GM12878 (cell line): ENCODE results near the gene CFAP299. TPM values are rescaled to one million over a fixed set of nuclear protein-coding genes. Genes with fewer than 3 reads are reported as not detected.
A peak's percentile ranks its signal among the peaks of the same experiment; 100 is the strongest.

Experiments
- ATAC-seq: fragments of 200-7000 bp; cut with Tn5 transposase; 3 replicates; pipeline ENCODE4 v1.9.1; 2020; ENCODE audit warnings: mild to moderate bottlenecking, moderate library complexity
- BruUV-seq: library from RNA; stranded (reverse); fragments of 400-500 nt; replicated peaks from 2 replicates; lab custom pipeline; 2021; lab: Mats Ljungman, UMichigan
- CTCF ChIA-PET: fragments of 300-600 bp; sonication (Branson Sonifier 250); formaldehyde crosslinking; extraction: SDS; loops from one replicate; lab custom pipeline; 2021; ENCODE audit warnings: inconsistent platforms; lab: Yijun Ruan, JAX
- POLR2A ChIA-PET: fragments of 350-600 bp; formaldehyde crosslinking; extraction: SDS; loops from one replicate; lab custom pipeline; 2021; ENCODE audit warnings: inconsistent platforms; lab: Charles Lee
- RAD21 ChIA-PET: fragments of 300-600 bp; sonication (Branson Sonifier 250); formaldehyde crosslinking; loops from one replicate; lab custom pipeline; 2023; ENCODE audit warnings: antibody characterized with exemption; ENCODE audit not compliant: unreplicated experiment; lab: Charles Lee
- SMC1A ChIA-PET: fragments of 300-600 bp; sonication (Branson Sonifier 250); formaldehyde crosslinking; loops from one replicate; lab custom pipeline; 2023; ENCODE audit not compliant: unreplicated experiment, uncharacterized antibody; lab: Charles Lee
- DNase-seq: peaks from one replicate; pipeline ENCODE4 v3.0.0-alpha.2; 2011; ENCODE audit warnings: low read depth, low spot score
- FAIRE-seq: peaks from 3 replicates; lab custom pipeline; 2011; peaks lifted over from hg19 to GRCh38; lab: Jason Lieb, UNC
- H2AFZ ChIP-seq: 2 replicates; pipeline ENCODE4 v1.6.0; 2011; ENCODE audit warnings: low read depth, low read length, control low read depth; ENCODE audit not compliant: control insufficient read depth
- H3K27ac ChIP-seq: 2 replicates; pipeline ENCODE4 v1.5.1; 2011; ENCODE audit warnings: control low read depth; ENCODE audit not compliant: control insufficient read depth, insufficient read depth
- H3K27me3 ChIP-seq, 2 experiments: replicated peaks in 1 of 2; 2 replicates each; pipeline versions ENCODE4 v1.6.0 to v1.6.1; 2011; ENCODE audit warnings: low read length in 1 of 2; ENCODE audit not compliant: control insufficient read depth in 2 of 2, insufficient read depth in 2 of 2
- H3K36me3 ChIP-seq, 2 experiments: 2 replicates each; pipeline ENCODE4 v1.5.1; 2011; ENCODE audit warnings: low read length in 1 of 2; ENCODE audit not compliant: control insufficient read depth in 2 of 2, insufficient read depth in 2 of 2
- H3K4me1 ChIP-seq: 2 replicates; pipeline ENCODE4 v1.6.1; 2011; ENCODE audit warnings: mild to moderate bottlenecking, low read length, moderate library complexity, mixed read lengths; ENCODE audit not compliant: control insufficient read depth, insufficient read depth
- H3K4me2 ChIP-seq: 2 replicates; pipeline ENCODE4 v1.6.0; 2011; ENCODE audit warnings: control low read depth; ENCODE audit not compliant: control insufficient read depth, insufficient read depth
- H3K4me3 ChIP-seq: fragments of 200-600 bp; sonication (generic); 2 replicates; pipeline ENCODE4 v1.5.1; 2016
- H3K79me2 ChIP-seq: 2 replicates; pipeline ENCODE4 v1.6.0; 2011; ENCODE audit warnings: low read length; ENCODE audit not compliant: control insufficient read depth, insufficient read depth
- H3K9ac ChIP-seq: 2 replicates; pipeline ENCODE4 v1.8.0; 2011; ENCODE audit warnings: low read length, control low read depth, mixed read lengths; ENCODE audit not compliant: control insufficient read depth, insufficient read depth
- H3K9me3 ChIP-seq: replicated peaks from 3 replicates; pipeline ENCODE4 v1.5.1; 2011; ENCODE audit warnings: mild to moderate bottlenecking, low read length; ENCODE audit not compliant: control insufficient read depth, insufficient read depth
- H4K20me1 ChIP-seq: 2 replicates; pipeline ENCODE4 v1.6.0; 2011; ENCODE audit not compliant: control insufficient read depth, insufficient read depth
- BHLHE40 ChIP-seq, 2 experiments: fragments of 450-650 bp in 1 of 2; IDR thresholded peaks; 2 replicates each; pipeline ENCODE4 v1.6.1; 2011 to 2017; ENCODE audit warnings: low read depth in 2 of 2, borderline replicate concordance in 1 of 2, improper control_type of control experiment in 1 of 2, low read length in 1 of 2, mild to moderate bottlenecking in 1 of 2
- CBX5 ChIP-seq: sonication (generic); IDR thresholded peaks from 2 replicates; pipeline ENCODE4 v1.6.1; 2016; ENCODE audit warnings: low read depth, moderate library complexity, mild to moderate bottlenecking, inconsistent platforms
- CTCF ChIP-seq, 3 experiments: IDR thresholded peaks in 2 of 3; conservative IDR thresholded peaks in 1 of 3; 2 replicates each; pipeline ENCODE4 v1.5.1; 2011; ENCODE audit warnings: low read depth in 3 of 3, low read length in 3 of 3, mild to moderate bottlenecking in 3 of 3, control low read depth in 2 of 3, moderate library complexity in 2 of 3, inconsistent platforms in 1 of 3, mixed read lengths in 1 of 3; ENCODE audit not compliant: control insufficient read depth in 2 of 3, insufficient read depth in 1 of 3; ENCODE audit errors: extremely low read depth in 1 of 3
- HDAC6 ChIP-seq: fragments of 200-600 bp; sonication (generic); IDR thresholded peaks from one replicate; pipeline ENCODE4 v1.8.0; 2017; ENCODE audit warnings: antibody characterized with exemption; ENCODE audit not compliant: unreplicated experiment
- MXI1 ChIP-seq: fragments of 150-350 bp; IDR thresholded peaks from 2 replicates; pipeline ENCODE4 v1.6.1; 2011; ENCODE audit warnings: low read depth, mild to moderate bottlenecking, inconsistent platforms, low read length, improper control_type of control experiment
- NRF1 ChIP-seq: conservative IDR thresholded peaks from 2 replicates; pipeline ENCODE4 v1.6.1; 2011; ENCODE audit warnings: mild to moderate bottlenecking, low read depth, low read length, improper control_type of control experiment
- RAD21 ChIP-seq: IDR thresholded peaks from 2 replicates; pipeline ENCODE4 v1.6.1; 2011; ENCODE audit warnings: mild to moderate bottlenecking, low read depth, low read length, moderate library complexity; ENCODE audit not compliant: insufficient read depth
- SMC3 ChIP-seq: IDR thresholded peaks from 2 replicates; pipeline ENCODE4 v1.6.1; 2011; ENCODE audit warnings: low read length, improper control_type of control experiment, borderline replicate concordance
- ZNF384 ChIP-seq: IDR thresholded peaks from 2 replicates; pipeline ENCODE4 v1.6.1; 2012; ENCODE audit warnings: low read depth, mild to moderate bottlenecking, low read length, improper control_type of control experiment, borderline replicate concordance
- WGBS: methylation state at CpG from one replicate; pipeline ENCODE4 v1.1.6; 2016; ENCODE audit warnings: low lambda C conversion rate; ENCODE audit not compliant: insufficient replicate concordance, insufficient coverage; ENCODE audit errors: missing lambda C conversion rate; 5-methylcytosine and 5-hydroxymethylcytosine counted together
- in situ Hi-C: fragments of 300-500 bp; cut with MboI; formaldehyde crosslinking; loops from 9 replicates; pipeline ENCODE4 v1.14.3; 2018; ENCODE audit warnings: mixed read lengths
- intact Hi-C: fragments of 100-400 bp; cut with micrococcal nuclease; formaldehyde crosslinking; loops from one replicate; pipeline ENCODE4 v1.14.2; 2022; ENCODE audit not compliant: unreplicated experiment
- polyA plus RNA-seq, 11 experiments: library from polyadenylated mRNA; depleted of rRNA in 4 of 11; unstranded in 6 of 11; stranded (reverse) in 5 of 11; fragments of >200 nt; fragmentation: Nextera tagmentation in 4 of 11; fragmentation: Illumina TruSeq in 1 of 11; extraction: Ambion mirVana in 4 of 11; extraction: Trizol in 1 of 11; gene quantifications; 1 replicate in 1 of 11; 2 replicates in 10 of 11; pipeline versions ENCODE4 v1.2.1 to v1.2.3, GENCODE V29; 2011 to 2016; ENCODE audit warnings: inconsistent platforms in 2 of 11, missing spikeins in 2 of 11, low read depth in 1 of 11
- total RNA-seq, 4 experiments: library from RNA; depleted of rRNA in 3 of 4; stranded (reverse); fragments of >200 nt in 3 of 4; fragmentation: Illumina TruSeq in 1 of 4; extraction: Trizol in 1 of 4; gene quantifications; 2 replicates each; pipeline versions ENCODE4 v1.2.1 to v1.2.3, GENCODE V29; 2013 to 2021

CFAP299 gene
- total and polyA plus RNA-seq, 10 of the 15 experiments (the other 5 are each of a cell fraction or from before 2014, with no cell fraction given) = 0.06 to 0.34 TPM; not detected in 8

GRCh38 chr4:80615099-80615498, 279.6 kb downstream of the CFAP299 start:
- Histone ChIP-seq H3K27me3 (no peaks in the 10 kb centered on the region), H4K20me1 (no peaks in the 10 kb centered on the region), H3K9ac (no peak overlapping the region), H3K27ac (no peak overlapping the region), H3K4me3 (no peak overlapping the region), H3K9me3 (no peaks in the 10 kb centered on the region), H3K36me3 (no peaks in the 10 kb centered on the region), H3K79me2 (no peaks in the 10 kb centered on the region), H3K4me1 (0 out of 2 replicates have a peak, but pooled peaks cover 6% of the 10 kb centered on the region), H3K4me2 (no peak overlapping the region), H2AFZ (no peak overlapping the region)
- POLR2A ChIA-PET = no interaction called here
- FAIRE-seq (no peak), ATAC-seq (no peak), DNase-seq (no peak)
- SMC1A ChIA-PET = interaction anchor here (0.9 to 2.6 kb wide), 9 partner anchors 10 to 424 kb away, joined by 3 to 9 read pairs (median 3); no protein-coding TSS in a partner anchor
- RAD21 ChIA-PET = interaction anchor here (1.0 to 1.4 kb wide), 2 partner anchors 252 to 424 kb away, joined by 3 to 4 read pairs; no protein-coding TSS in a partner anchor
- in situ Hi-C loops (loop anchor here (10.0 kb wide), 1 partner anchor 430 kb away; no protein-coding TSS in a partner anchor), intact Hi-C loops (no loop called here)
- BruUV-seq = no TSS peak
- WGBS = 96% methylated on average over 2 of the region's 2 CpGs
- no peak for TF ChIP-seq MXI1
- CTCF ChIA-PET = interaction anchor here (0.8 to 2.9 kb wide), 6 partner anchors 10 to 425 kb away, joined by 3 to 20 read pairs (median 6); no protein-coding TSS in a partner anchor

- no peak overlapping the region for H3K9ac ChIP-seq
- no peaks in the 10 kb centered on the region for H4K20me1 ChIP-seq
- WGBS = 61% methylated on average over 1 of the region's 1 CpG
- H3K9me3 ChIP-seq = no peaks in the 10 kb centered on the region; the same call in 2 of the 3 replicates
- no peaks in the 10 kb centered on the region for H3K79me2 ChIP-seq
- no peak overlapping the region for H3K4me2 ChIP-seq
- no peaks in the 10 kb centered on the region for H3K4me1 ChIP-seq
- no peaks in the 10 kb centered on the region for H3K27me3 ChIP-seq
- intact Hi-C loops (loop anchor here (1.0 to 2.0 kb wide), 3 partner anchors 252 to 422 kb away; no protein-coding TSS in a partner anchor), in situ Hi-C loops (loop anchor here (10.0 kb wide), 1 partner anchor 426 kb away; no protein-coding TSS in a partner anchor)
- ATAC-seq = peak; percentile 48; the same call in 2 of the 3 replicates
- no peak for FAIRE-seq
- no peak overlapping the region for H3K4me3 ChIP-seq
- ChIA-PET SMC1A (interaction anchor here (0.7 to 1.9 kb wide), 6 partner anchors 10 to 419 kb away, joined by 3 to 9 read pairs (median 4); partner anchors contain the start of gene BMP3), CTCF (interaction anchor here (0.7 to 1.3 kb wide), 6 partner anchors 253 to 433 kb away, joined by 3 to 6 read pairs (median 3); no protein-coding TSS in a partner anchor), POLR2A (no interaction called here), RAD21 (interaction anchor here (1.0 to 1.4 kb wide), 3 partner anchors 414 to 420 kb away, joined by 4 to 6 read pairs (median 4); no protein-coding TSS in a partner anchor)
- no peak overlapping the region for H3K27ac ChIP-seq
- no TSS peak for BruUV-seq
- no peak for DNase-seq
- no peak for TF ChIP-seq ZNF384
- TF ChIP-seq CTCF (IDR thresholded peaks at IDR 0.05 in 2 of 3, conservative IDR thresholded peaks at IDR 0.05 in 1 of 3; ENCODE audit: control insufficient read depth in 2 of 3, extremely low read depth in 1 of 3, insufficient read depth in 1 of 3, low read depth in 3 of 3, low read length in 3 of 3) = peak in 2 of 3 experiments; percentile 14 to 42; a peak in 3 of 6 replicates
- peak; percentile 48; the same call in 1 of the 2 replicates for TF ChIP-seq SMC3
- no peak for TF ChIP-seq BHLHE40 (IDR thresholded peaks at IDR 0.05; ENCODE audit: borderline replicate concordance in 1 of 2, low read depth in 2 of 2, low read length in 1 of 2)
- TF ChIP-seq RAD21 = peak; percentile 52
- TF ChIP-seq CBX5 = no peak
- no peak for TF ChIP-seq NRF1
- TF ChIP-seq HDAC6 = no peak
- TF ChIP-seq, all 136 proteins: peak for 3
- Histone ChIP-seq H3K36me3 (no peaks in the 10 kb centered on the region), H2AFZ (no peak overlapping the region)
Measured at GRCh38 chr4:80619070-80619674, 283.6 kb downstream of the CFAP299 start.
